ENCODE results near the gene HK2.

- no peak for TF ChIP-seq POLR2A (IDR thresholded peaks at IDR 0.05)
- TF ChIP-seq CTCF (IDR thresholded peaks at IDR 0.05), result no peak
Observed at GRCh38 chr2:74916394-74916793, 82.5 kb downstream of the HK2 start.
